BE2C (cell line): ENCODE measurements around the gene MYH9.

Experiments
- DNase-seq: peaks from one replicate; pipeline ENCODE4 v3.0.0-alpha.2; 2020
- H3K27me3 ChIP-seq: fragments of 250-450 bp; sonication (Bioruptor Pico); 2 replicates; pipeline ENCODE4 v1.5.1; 2020; ENCODE audit warnings: mild to moderate bottlenecking
- H3K36me3 ChIP-seq: fragments of 250-450 bp; sonication (Bioruptor Pico); 2 replicates; pipeline ENCODE4 v1.5.1; 2020; ENCODE audit warnings: mild to moderate bottlenecking
- H3K4me1 ChIP-seq: fragments of 250-450 bp; sonication (Bioruptor Pico); 2 replicates; pipeline ENCODE4 v1.5.1; 2020
- H3K4me3 ChIP-seq: 2 replicates; pipeline ENCODE4 v1.5.1; 2011; ENCODE audit warnings: low read depth, low read length
- H3K9me3 ChIP-seq: fragments of 250-450 bp; sonication (Bioruptor Pico); 2 replicates; pipeline ENCODE4 v1.5.1; 2020
- CTCF ChIP-seq: IDR thresholded peaks from 2 replicates; pipeline ENCODE4 v1.5.1; 2012; ENCODE audit warnings: mild to moderate bottlenecking, low read depth, low read length

MYH9 gene

GRCh38 chr22:36299911-36300310 is 87.9 kb downstream of the MYH9 start:
- Histone ChIP-seq H3K4me1 (no peaks in the 10 kb centered on the region), H3K27me3 (no peaks in the 10 kb centered on the region), H3K4me3 (no peak overlapping the region), H3K9me3 (no peaks in the 10 kb centered on the region), H3K36me3 (peaks cover 88% of the 10 kb centered on the region)
- no peak for TF ChIP-seq CTCF
- no peak for DNase-seq

- Histone ChIP-seq H3K4me1 (no peaks in the 10 kb centered on the region), H3K27me3 (no peaks in the 10 kb centered on the region), H3K4me3 (no peak overlapping the region), H3K36me3 (peaks cover 89% of the 10 kb centered on the region), H3K9me3 (no peaks in the 10 kb centered on the region)
- no peak for TF ChIP-seq CTCF
- DNase-seq = no peak
These were observed 88.5 kb downstream of the MYH9 start for GRCh38 chr22:36299295-36299694.

- H3K4me3 ChIP-seq = no peak overlapping the region
- DNase-seq = no peak
- peaks cover 92% of the 10 kb centered on the region for H3K36me3 ChIP-seq
- no peaks in the 10 kb centered on the region for H3K9me3 ChIP-seq
- H3K27me3 ChIP-seq = no peaks in the 10 kb centered on the region
- H3K4me1 ChIP-seq = no peaks in the 10 kb centered on the region
- no peak for TF ChIP-seq CTCF
These were observed 89.2 kb downstream of the MYH9 start for GRCh38 chr22:36298601-36299000.

GRCh38 chr22:36298118-36298517 is 89.6 kb downstream of the MYH9 start:
- Histone ChIP-seq H3K9me3 (no peaks in the 10 kb centered on the region), H3K4me1 (no peaks in the 10 kb centered on the region), H3K36me3 (peaks cover 94% of the 10 kb centered on the region), H3K4me3 (no peak overlapping the region), H3K27me3 (no peaks in the 10 kb centered on the region)
- DNase-seq = no peak
- TF ChIP-seq CTCF = no peak

GRCh38 chr22:36297568-36297967 is 90.2 kb downstream of the MYH9 start:
- Histone ChIP-seq H3K4me1 (no peaks in the 10 kb centered on the region), H3K4me3 (no peak overlapping the region), H3K9me3 (no peaks in the 10 kb centered on the region), H3K27me3 (no peaks in the 10 kb centered on the region), H3K36me3 (peaks cover 94% of the 10 kb centered on the region)
- no peak for DNase-seq
- no peak for TF ChIP-seq CTCF

- peaks cover 97% of the 10 kb centered on the region for H3K36me3 ChIP-seq
- H3K9me3 ChIP-seq = no peaks in the 10 kb centered on the region
- DNase-seq = no peak
- H3K4me1 ChIP-seq = no peaks in the 10 kb centered on the region
- no peak for TF ChIP-seq CTCF
- H3K27me3 ChIP-seq = no peaks in the 10 kb centered on the region
- no peak overlapping the region for H3K4me3 ChIP-seq
These were observed 91.1 kb downstream of the MYH9 start for GRCh38 chr22:36296690-36297089.
